Pancreas (tissue), 10 donors: Measurements from ENCODE around the gene PLA2G12A. TPM values are rescaled to one million over a fixed set of nuclear protein-coding genes. Genes with fewer than 3 reads are reported as not detected.
A peak's percentile ranks its signal among the peaks of the same experiment; 100 is the strongest.

Source experiments
- ATAC-seq, 4 donors: fragments of 200-7000 bp; cut with Tn5 transposase; one replicate each; pipeline versions ENCODE4 v1.8.0 to v1.9.1; 2020; ENCODE audit warnings: mild to moderate bottlenecking in 4 of 4, moderate library complexity in 4 of 4
- DNase-seq, 6 donors: peaks; one replicate each; pipeline ENCODE4 v3.0.0-alpha.2; 2020
- FAIRE-seq: peaks from 2 replicates; lab custom pipeline; 2012; peaks lifted over from hg19 to GRCh38; lab: Jason Lieb, UNC
- H3K27ac ChIP-seq, 4 donors: fragments of 200-600 bp; sonication (generic); 1 replicate in 3 of 4; 2 replicates in 1 of 4; pipeline versions ENCODE4 v1.5.0 to v1.8.0; 2020
- H3K27me3 ChIP-seq, 4 donors: fragments of 200-600 bp; one replicate each; pipeline ENCODE4 v1.8.0; 2021
- H3K36me3 ChIP-seq, 3 donors: fragments of 200-600 bp; sonication (generic) in 1 of 3; one replicate each; pipeline versions ENCODE4 v1.5.0 to v1.8.0; 2020 to 2021
- H3K4me1 ChIP-seq, 3 donors: fragments of 200-600 bp; one replicate each; pipeline ENCODE4 v1.8.0; 2021
- H3K4me3 ChIP-seq, 4 donors: fragments of 200-600 bp; sonication (generic) in 2 of 4; one replicate each; pipeline versions ENCODE4 v1.5.0 to v1.8.0; 2020 to 2021
- H3K9me3 ChIP-seq, 4 donors: fragments of 200-600 bp; one replicate each; pipeline ENCODE4 v1.8.0; 2021
- CTCF ChIP-seq, 4 donors: fragments of 200-600 bp; sonication (generic) in 3 of 4; IDR thresholded peaks; one replicate each; pipeline versions ENCODE4 v1.5.0 to v1.8.0; 2021; ENCODE audit warnings: antibody characterized with exemption in 4 of 4
- WGBS, 2 donors: extraction: QIAGEN DNeasy Blood & Tissue Kit; methylation state at CpG; one replicate each; pipeline ENCODE4 v1.1.7; 2013; 5-methylcytosine and 5-hydroxymethylcytosine counted together
- intact Hi-C, 3 donors: fragments of 100-400 bp; cut with DNase I; formaldehyde crosslinking; loops; one replicate each; pipeline versions ENCODE4 v1.11.1 to v1.14.2; 2022
- polyA plus RNA-seq, 2 donors: library from polyadenylated mRNA; stranded (reverse); fragments of 200-250 nt; gene quantifications; one replicate each; pipeline ENCODE4 v1.2.3, GENCODE V29; 2013
- total RNA-seq, 6 donors: library from RNA; stranded (reverse); fragmentation: NEBNext Ultra II Directional in 4 of 6; extraction: Animal tissue kit (Norgen Biotek cat#: 25700) in 4 of 6; gene quantifications; one replicate each; pipeline versions ENCODE4 v1.2.1 to v1.2.4, GENCODE V29; 2021 to 2023
- donor health status: healthy with polysubstance abuse.
- donor health status: DM: no; HTN: no; CAD: no; lungs with moderate emphysema.
- donor health status: DM: no; HTN: no; CAD: no.
- donor health status: control.
- donor health status: control.
- donor health status: Bipolar disorder and iron deficiency.
- donor health status: DM: yes; HTN: yes; CAD: no.
- donor health status: DM: no; HTN: no; CAD: no.
- donor health status: DM: no; HTN: no; CAD: no.
- donor health status: DM: yes; HTN: yes; CAD: no.

The PLA2G12A gene
- total RNA-seq (10 to 100 TPM; 31.0 to 45.4 (median 34.6) TPM), polyA plus RNA-seq (10 to 100 TPM in 1 of 2 donors, 1 to 10 TPM in 1; 8.4 to 12.0 TPM)

GRCh38 chr4:109729718-109730618 is at the start of gene PLA2G12A:
Gene PLA2G12A (minus strand): TSS chr4:109730070. CDS start chr4:109729809, 261 bp downstream.
- H3K9me3 ChIP-seq = no peaks in the 10 kb centered on the region
- no peak for FAIRE-seq
- peak; percentile 83 to 95 (median 94) for ATAC-seq
- peaks cover 0 to 11% (median 5%) of the 10 kb centered on the region in 3 donors for H3K4me1 ChIP-seq
- H3K27ac ChIP-seq = peak within 1 kb of the TSS; percentile 87 to 97 (median 95)
- intact Hi-C loops = no loop called here
- peak; percentile 91 to 98 (median 96) for DNase-seq
- WGBS, 2 donors = 0 to 1% methylated on average over 51 to 83 of the region's 83 CpGs
- peak within 1 kb of the TSS; percentile 35 to 79 (median 67) for H3K4me3 ChIP-seq
- no peaks in the 10 kb centered on the region for H3K27me3 ChIP-seq
- TF ChIP-seq CTCF (IDR thresholded peaks at IDR 0.05) = no peak
- no peaks in the 10 kb centered on the region for H3K36me3 ChIP-seq

DNA sequence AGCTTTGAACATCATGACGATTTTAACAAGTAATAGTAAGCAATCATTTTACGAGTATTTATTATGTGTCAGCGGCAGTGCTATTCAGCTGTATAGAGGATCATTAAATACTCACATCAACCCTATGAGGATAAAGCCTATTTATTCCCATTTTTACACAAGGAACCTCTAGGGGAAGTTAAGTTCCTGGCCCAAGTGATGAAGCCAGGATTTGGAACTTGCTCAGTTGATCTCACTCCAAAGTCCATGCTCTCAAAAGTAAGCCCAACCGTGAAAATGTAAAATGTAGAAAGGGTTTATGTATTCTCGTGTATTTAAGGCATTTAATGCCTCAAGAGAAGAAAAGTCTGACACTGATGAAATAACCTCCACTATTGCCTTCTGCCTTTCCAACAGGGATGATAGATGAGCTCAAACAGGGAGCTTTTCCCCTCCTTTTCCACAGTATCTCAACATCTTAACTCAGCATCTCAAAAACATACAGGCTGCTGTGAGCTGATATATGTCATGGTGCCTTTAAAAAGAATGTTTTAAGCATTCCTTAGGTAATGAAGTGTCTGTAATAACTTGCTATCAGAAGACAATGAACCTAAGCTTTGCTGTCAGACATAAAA is 35.0 kb upstream of the PLA2G12A start:
- Histone ChIP-seq H3K4me3 (no peak overlapping the region), H3K4me1 (peaks cover 11 to 24% (median 11%) of the 10 kb centered on the region in 3 donors), H3K27me3 (no peaks in the 10 kb centered on the region), H3K9me3 (no peaks in the 10 kb centered on the region), H3K27ac (peak overlapping the region in 1 of 4 donors; percentile 33), H3K36me3 (no peaks in the 10 kb centered on the region)
- intact Hi-C loops = no loop called here
- 41 to 47% methylated on average over 5 of the region's 5 CpGs for WGBS, 2 donors
- peak; percentile 31 to 48 (median 40) for ATAC-seq
- no peak for TF ChIP-seq CTCF (IDR thresholded peaks at IDR 0.05)
- FAIRE-seq = no peak
- no peak for DNase-seq

GRCh38 chr4:109764376-109764775 is 34.5 kb upstream of the PLA2G12A start:
- TF ChIP-seq CTCF (IDR thresholded peaks at IDR 0.05) = no peak
- intact Hi-C loops = no loop called here
- Histone ChIP-seq H3K9me3 (no peaks in the 10 kb centered on the region), H3K36me3 (no peaks in the 10 kb centered on the region), H3K4me1 (peaks cover 11 to 24% (median 11%) of the 10 kb centered on the region in 3 donors), H3K27me3 (no peaks in the 10 kb centered on the region), H3K27ac (peak overlapping the region in 2 of 4 donors; percentile 17 to 33), H3K4me3 (no peak overlapping the region)
- 32 to 33% methylated on average over 2 of the region's 2 CpGs for WGBS, 2 donors
- FAIRE-seq (no peak), DNase-seq (peak in 2 of 6 donors; percentile 20 to 52), ATAC-seq (peak; percentile 73 to 95 (median 86))

DNA sequence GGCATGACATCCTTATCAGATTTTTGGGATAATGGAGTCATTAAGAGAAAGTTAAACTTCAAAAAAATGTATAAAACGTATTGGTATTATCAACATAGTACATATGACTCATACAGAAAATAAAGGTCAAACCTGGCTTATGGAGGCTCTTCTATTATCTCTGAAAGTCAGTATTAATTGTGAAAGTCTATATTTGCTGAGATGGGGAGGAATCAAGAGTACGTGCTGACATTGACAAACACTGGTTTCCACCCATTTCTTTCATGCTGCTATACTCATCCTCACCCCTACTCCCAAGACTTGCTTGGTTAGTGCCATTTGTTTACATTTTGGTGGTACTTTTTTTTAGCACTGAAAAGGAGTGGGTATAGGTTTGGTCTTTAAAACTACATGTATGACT is 30.8 kb upstream of the PLA2G12A start:
- intact Hi-C loops = no loop called here
- FAIRE-seq = no peak
- WGBS, 2 donors = 65 to 76% methylated on average over 2 of the region's 2 CpGs

More for the DNA sequence above, 30.8 kb upstream of the PLA2G12A start:
- TF ChIP-seq CTCF (IDR thresholded peaks at IDR 0.05) = no peak
- H3K27me3 ChIP-seq = no peaks in the 10 kb centered on the region
- no peak overlapping the region for H3K4me3 ChIP-seq
- H3K4me1 ChIP-seq = peaks cover 11 to 24% (median 11%) of the 10 kb centered on the region in 3 donors
- DNase-seq (no peak), ATAC-seq (no peak)
- no peak overlapping the region for H3K27ac ChIP-seq
- no peaks in the 10 kb centered on the region for H3K9me3 ChIP-seq
- no peaks in the 10 kb centered on the region for H3K36me3 ChIP-seq
